GM19452 (cell line): Measurements from ENCODE around the gene TEX22.

Experiments used
- ATAC-seq: cut with Tn5 transposase; IDR thresholded peaks from one replicate; pipeline ENCODE4 v1.9.1; 2021; ENCODE audit not compliant: unreplicated experiment

The TEX22 gene

GRCh38 chr14:105455086-105455640 lies 56.8 kb downstream of the TEX22 start:
- ATAC-seq = no peak

GRCh38 chr14:105455766-105456660 lies 57.7 kb downstream of the TEX22 start:
- no peak for ATAC-seq

- ATAC-seq = no peak
Observed at GRCh38 chr14:105456736-105457617, 58.6 kb downstream of the TEX22 start.

- ATAC-seq = no peak
Observed at GRCh38 chr14:105458010-105458409, 59.7 kb downstream of the TEX22 start.

- no peak for ATAC-seq
Observed at GRCh38 chr14:105458571-105458970, 60.2 kb downstream of the TEX22 start.

GRCh38 chr14:105460116-105460515 lies 61.8 kb downstream of the TEX22 start:
- no peak for ATAC-seq

GRCh38 chr14:105460616-105461015 lies 62.3 kb downstream of the TEX22 start:
- no peak for ATAC-seq

GRCh38 chr14:105461903-105462302 lies 63.6 kb downstream of the TEX22 start:
- no peak for ATAC-seq
